ENCODE results near the gene SHC1.

SHC1 gene

DNA sequence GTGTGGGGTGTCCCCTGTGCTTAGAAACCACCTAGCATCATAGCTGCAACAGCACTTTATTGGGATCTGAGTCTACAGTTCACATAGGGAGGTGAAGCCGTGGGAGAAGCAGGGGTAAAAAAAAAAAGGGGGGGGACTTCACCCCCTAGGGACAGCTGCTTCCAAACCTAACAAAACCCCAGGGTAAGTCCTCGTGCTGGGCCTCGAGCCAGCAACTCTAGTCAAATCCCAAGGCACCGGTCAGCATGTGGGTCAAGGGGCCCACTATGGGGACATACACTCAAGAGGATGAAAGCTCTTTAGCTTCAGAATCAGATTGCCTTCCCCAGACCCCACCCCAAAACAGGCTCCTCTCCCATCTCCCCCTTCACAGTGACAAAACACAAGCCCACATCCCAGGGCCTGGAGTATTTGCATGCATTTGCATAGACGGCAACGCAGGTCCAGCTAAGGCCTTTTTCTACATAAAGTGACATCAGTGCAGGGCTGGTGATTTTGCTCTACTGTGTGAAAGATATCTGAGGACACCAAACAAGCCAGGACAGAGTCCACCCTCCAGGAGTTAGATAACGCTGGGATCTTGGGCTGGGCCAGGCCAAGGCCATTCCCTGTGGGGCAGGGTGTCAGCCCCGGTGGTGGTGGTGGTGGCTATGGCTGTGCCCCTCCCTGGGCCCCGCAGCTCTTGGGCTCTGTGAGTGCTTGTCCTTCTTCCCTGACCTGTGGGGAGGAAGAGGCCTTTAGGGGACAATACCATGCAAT, 26.0 kb downstream of the SHC1 start:
- POLR2A ChIA-PET, result no interaction called here

GRCh38 chr1:154943649-154944400, 26.7 kb downstream of the SHC1 start:
- H3K27ac ChIP-seq (ENCODE audit: extremely low read depth, low read depth, low read length), result no peak overlapping the region
- POLR2A ChIA-PET, result no interaction called here
- TF ChIP-seq ZNF132 (tag by site-specific recombination; IDR thresholded peaks at IDR 0.05; ENCODE audit: borderline replicate concordance), result no peak
- TF ChIP-seq ZBTB17 (tag by site-specific recombination; IDR thresholded peaks at IDR 0.05), result peak; percentile 26; the same call in 1 of the 2 replicates
- 0 out of 2 replicates have a peak, but pooled peaks have one; percentile 30 for TF ChIP-seq SP7 (tag by site-specific recombination; IDR thresholded peaks at IDR 0.05)
- no peak for TF ChIP-seq MYNN (tag by site-specific recombination; IDR thresholded peaks at IDR 0.05; ENCODE audit: borderline replicate concordance)
- TF ChIP-seq ZBTB8A (tag by site-specific recombination; IDR thresholded peaks at IDR 0.05), result no peak
- no peak for TF ChIP-seq ZNF202 (tag by site-specific recombination; IDR thresholded peaks at IDR 0.05; ENCODE audit: borderline replicate concordance)
- TF ChIP-seq, protein P1, sequence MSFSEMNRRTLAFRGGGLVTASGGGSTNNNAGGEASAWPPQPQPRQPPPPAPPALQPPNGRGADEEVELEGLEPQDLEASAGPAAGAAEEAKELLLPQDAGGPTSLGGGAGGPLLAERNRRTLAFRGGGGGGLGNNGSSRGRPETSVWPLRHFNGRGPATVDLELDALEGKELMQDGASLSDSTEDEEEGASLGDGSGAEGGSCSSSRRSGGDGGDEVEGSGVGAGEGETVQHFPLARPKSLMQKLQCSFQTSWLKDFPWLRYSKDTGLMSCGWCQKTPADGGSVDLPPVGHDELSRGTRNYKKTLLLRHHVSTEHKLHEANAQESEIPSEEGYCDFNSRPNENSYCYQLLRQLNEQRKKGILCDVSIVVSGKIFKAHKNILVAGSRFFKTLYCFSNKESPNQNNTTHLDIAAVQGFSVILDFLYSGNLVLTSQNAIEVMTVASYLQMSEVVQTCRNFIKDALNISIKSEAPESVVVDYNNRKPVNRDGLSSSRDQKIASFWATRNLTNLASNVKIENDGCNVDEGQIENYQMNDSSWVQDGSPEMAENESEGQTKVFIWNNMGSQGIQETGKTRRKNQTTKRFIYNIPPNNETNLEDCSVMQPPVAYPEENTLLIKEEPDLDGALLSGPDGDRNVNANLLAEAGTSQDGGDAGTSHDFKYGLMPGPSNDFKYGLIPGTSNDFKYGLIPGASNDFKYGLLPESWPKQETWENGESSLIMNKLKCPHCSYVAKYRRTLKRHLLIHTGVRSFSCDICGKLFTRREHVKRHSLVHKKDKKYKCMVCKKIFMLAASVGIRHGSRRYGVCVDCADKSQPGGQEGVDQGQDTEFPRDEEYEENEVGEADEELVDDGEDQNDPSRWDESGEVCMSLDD (tag by site-specific recombination; IDR thresholded peaks at IDR 0.05), result no peak
- no peak for TF ChIP-seq ZNF280D (tag by site-specific recombination; IDR thresholded peaks at IDR 0.05)
- no peak for TF ChIP-seq ZNF555 (tag by site-specific recombination; conservative IDR thresholded peaks at IDR 0.05)
- no peak for TF ChIP-seq ZNF596 (tag by site-specific recombination; IDR thresholded peaks at IDR 0.05)
- no peak for TF ChIP-seq ZNF791 (tag by site-specific recombination; IDR thresholded peaks at IDR 0.05)
- TF ChIP-seq ZNF600 (tag by site-specific recombination; IDR thresholded peaks at IDR 0.05), result no peak
- no peak for TF ChIP-seq ELK4 (IDR thresholded peaks at IDR 0.05; ENCODE audit: borderline replicate concordance, low read depth, low read length)
- TF ChIP-seq ZNF18 (tag by site-specific recombination; IDR thresholded peaks at IDR 0.05), result no peak

More for the DNA sequence above, 26.0 kb downstream of the SHC1 start:
- TF ChIP-seq, protein P2, sequence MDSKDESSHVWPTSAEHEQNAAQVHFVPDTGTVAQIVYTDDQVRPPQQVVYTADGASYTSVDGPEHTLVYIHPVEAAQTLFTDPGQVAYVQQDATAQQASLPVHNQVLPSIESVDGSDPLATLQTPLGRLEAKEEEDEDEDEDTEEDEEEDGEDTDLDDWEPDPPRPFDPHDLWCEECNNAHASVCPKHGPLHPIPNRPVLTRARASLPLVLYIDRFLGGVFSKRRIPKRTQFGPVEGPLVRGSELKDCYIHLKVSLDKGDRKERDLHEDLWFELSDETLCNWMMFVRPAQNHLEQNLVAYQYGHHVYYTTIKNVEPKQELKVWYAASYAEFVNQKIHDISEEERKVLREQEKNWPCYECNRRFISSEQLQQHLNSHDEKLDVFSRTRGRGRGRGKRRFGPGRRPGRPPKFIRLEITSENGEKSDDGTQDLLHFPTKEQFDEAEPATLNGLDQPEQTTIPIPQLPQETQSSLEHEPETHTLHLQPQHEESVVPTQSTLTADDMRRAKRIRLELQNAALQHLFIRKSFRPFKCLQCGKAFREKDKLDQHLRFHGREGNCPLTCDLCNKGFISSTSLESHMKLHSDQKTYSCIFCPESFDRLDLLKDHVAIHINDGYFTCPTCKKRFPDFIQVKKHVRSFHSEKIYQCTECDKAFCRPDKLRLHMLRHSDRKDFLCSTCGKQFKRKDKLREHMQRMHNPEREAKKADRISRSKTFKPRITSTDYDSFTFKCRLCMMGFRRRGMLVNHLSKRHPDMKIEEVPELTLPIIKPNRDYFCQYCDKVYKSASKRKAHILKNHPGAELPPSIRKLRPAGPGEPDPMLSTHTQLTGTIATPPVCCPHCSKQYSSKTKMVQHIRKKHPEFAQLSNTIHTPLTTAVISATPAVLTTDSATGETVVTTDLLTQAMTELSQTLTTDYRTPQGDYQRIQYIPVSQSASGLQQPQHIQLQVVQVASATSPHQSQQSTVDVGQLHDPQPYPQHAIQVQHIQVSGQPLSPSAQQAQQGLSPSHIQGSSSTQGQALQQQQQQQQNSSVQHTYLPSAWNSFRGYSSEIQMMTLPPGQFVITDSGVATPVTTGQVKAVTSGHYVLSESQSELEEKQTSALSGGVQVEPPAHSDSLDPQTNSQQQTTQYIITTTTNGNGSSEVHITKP (tag by site-specific recombination; IDR thresholded peaks at IDR 0.05), result peak; percentile 52; the same call in 1 of the 2 replicates
- TF ChIP-seq ZNF37A (tag by site-specific recombination; IDR thresholded peaks at IDR 0.05), result no peak
- CTCF ChIA-PET, result interaction anchor here (0.6 to 1.6 kb wide), 18 partner anchors 22 to 1822 kb away, joined by 3 to 7 read pairs (median 4); no protein-coding TSS in a partner anchor
- Histone ChIP-seq H3K4me1 (ENCODE audit: control insufficient read depth, insufficient read depth, low read length) (no peaks in the 10 kb centered on the region), H3K27ac (ENCODE audit: extremely low read depth, low read depth, low read length) (no peak overlapping the region), H3K4me3 (ENCODE audit: low read depth, low read length) (no peak overlapping the region), H3K9me3 (ENCODE audit: control insufficient read depth, insufficient read depth, low read depth, low read length) (no peaks in the 10 kb centered on the region), H3K36me3 (ENCODE audit: control insufficient read depth in 2 of 2, insufficient read depth in 1 of 2, low read length in 2 of 2) (peaks cover 0 to 20% of the 10 kb centered on the region in 2 experiments; a peak in 1 of 3 replicates)

More at GRCh38 chr1:154943649-154944400, 26.7 kb downstream of the SHC1 start:
- H3K4me3 ChIP-seq (ENCODE audit: low read depth, low read length), result no peak overlapping the region
- no peaks in the 10 kb centered on the region for H3K4me1 ChIP-seq (ENCODE audit: control insufficient read depth, insufficient read depth, low read length)
- H3K9me3 ChIP-seq (ENCODE audit: control insufficient read depth, insufficient read depth, low read depth, low read length), result no peaks in the 10 kb centered on the region
- peaks cover 0 to 20% of the 10 kb centered on the region in 2 experiments; a peak in 1 of 3 replicates for H3K36me3 ChIP-seq (ENCODE audit: control insufficient read depth in 2 of 2, insufficient read depth in 1 of 2, low read length in 2 of 2)
- CTCF ChIA-PET, result interaction anchor here (0.5 to 1.6 kb wide), 18 partner anchors 23 to 1821 kb away, joined by 3 to 7 read pairs (median 3); no protein-coding TSS in a partner anchor

Data from HEK293 (cell line).